H1 (cell line): ENCODE measurements around the gene NDUFA8.

ENCODE experiments used
- ATF2 ChIP-seq: IDR thresholded peaks from 2 replicates; pipeline ENCODE4 v1.6.1; 2012; ENCODE audit warnings: low read length, inconsistent platforms
- CBX8 ChIP-seq: fragments of 300-800, 300-1000 bp; sonication (generic); IDR thresholded peaks from 2 replicates; pipeline ENCODE4 v1.7.1; 2016; ENCODE audit warnings: low read depth, low read length, borderline replicate concordance
- CEBPB ChIP-seq: IDR thresholded peaks from 2 replicates; pipeline ENCODE4 v1.6.1; 2012; ENCODE audit warnings: low read depth, low read length
- CTCF ChIP-seq, 3 experiments: IDR thresholded peaks; 1 replicate in 2 of 3; 2 replicates in 1 of 3; pipeline versions ENCODE4 v1.5.1 to v1.6.1; 2011; ENCODE audit warnings: low read length in 3 of 3, mild to moderate bottlenecking in 3 of 3, inconsistent platforms in 2 of 3, low read depth in 1 of 3, moderate library complexity in 1 of 3; ENCODE audit not compliant: insufficient read depth in 1 of 3; ENCODE audit errors: control extremely low read depth in 1 of 3
- E2F6 ChIP-seq: IDR thresholded peaks from 2 replicates; pipeline ENCODE4 v1.6.1; 2012; ENCODE audit warnings: inconsistent platforms
- EP300 ChIP-seq, 2 experiments: IDR thresholded peaks; 1 replicate in 1 of 2; 2 replicates in 1 of 2; pipeline ENCODE4 v1.6.1; 2011 to 2012; ENCODE audit warnings: low read depth in 2 of 2, low read length in 2 of 2, mild to moderate bottlenecking in 2 of 2, borderline replicate concordance in 1 of 2, inconsistent platforms in 1 of 2, moderate library complexity in 1 of 2
- EZH2 ChIP-seq: fragments of 200-600 bp; sonication (generic); IDR thresholded peaks from 2 replicates; pipeline ENCODE4 v1.7.1; 2012; ENCODE audit warnings: low read depth, mild to moderate bottlenecking, moderate library complexity, low read length, inconsistent platforms; ENCODE audit not compliant: severe bottlenecking
- POLR2A ChIP-seq, 2 experiments: IDR thresholded peaks; 1 replicate in 1 of 2; 2 replicates in 1 of 2; pipeline ENCODE4 v1.6.1; 2011; ENCODE audit warnings: low read depth in 2 of 2, low read length in 2 of 2, mild to moderate bottlenecking in 2 of 2; ENCODE audit errors: control extremely low read depth in 1 of 2
- TAF1 ChIP-seq: IDR thresholded peaks from 2 replicates; pipeline ENCODE4 v1.6.1; 2011; ENCODE audit warnings: mild to moderate bottlenecking, low read depth, low read length
- TEAD4 ChIP-seq: IDR thresholded peaks from 2 replicates; pipeline ENCODE4 v1.6.1; 2012; ENCODE audit warnings: low read depth, low read length, inconsistent platforms, mixed read lengths
- YY1 ChIP-seq: IDR thresholded peaks from 2 replicates; pipeline ENCODE4 v1.6.1; 2011; ENCODE audit warnings: low read depth, mild to moderate bottlenecking, low read length

GRCh38 chr9:122119166-122119521 is 40.4 kb downstream of the NDUFA8 start:
- TF ChIP-seq CTCF (IDR thresholded peaks at IDR 0.05; ENCODE audit: control extremely low read depth in 1 of 3, insufficient read depth in 1 of 3, low read depth in 1 of 3, low read length in 3 of 3) (no peak), EZH2 (no peak), POLR2A (IDR thresholded peaks at IDR 0.05; ENCODE audit: control extremely low read depth in 1 of 2, low read depth in 2 of 2, low read length in 2 of 2) (no peak), ATF2 (no peak), TEAD4 (no peak), CBX8 (no peak), TAF1 (no peak), CEBPB (no peak), YY1 (no peak), E2F6 (no peak), EP300 (IDR thresholded peaks at IDR 0.05; ENCODE audit: borderline replicate concordance in 1 of 2, low read depth in 2 of 2, low read length in 2 of 2) (no peak)
